Lower leg skin (tissue), 4 donors: Measurements from ENCODE around the gene DUSP2. TPM values are rescaled to one million over a fixed set of nuclear protein-coding genes. Genes with fewer than 3 reads are reported as not detected.

ENCODE experiments used
- DNase-seq, 2 donors: peaks; one replicate each; pipeline ENCODE4 v3.0.0-alpha.2; 2019; ENCODE audit warnings: low spot score in 2 of 2
- H3K4me3 ChIP-seq: fragments of 200-600 bp; sonication (generic); 2 replicates; pipeline ENCODE4 v1.5.1; 2017; ENCODE audit warnings: mild to moderate bottlenecking, low read depth; ENCODE audit not compliant: poor library complexity, severe bottlenecking
- POLR2A ChIP-seq, 2 donors: fragments of 450-650 bp; IDR thresholded peaks; one replicate each; pipeline ENCODE4 v1.6.1; 2016 to 2017; ENCODE audit warnings: antibody characterized with exemption in 2 of 2, mild to moderate bottlenecking in 1 of 2, moderate library complexity in 1 of 2
- WGBS, 2 donors: methylation state at CpG; one replicate each; pipeline ENCODE4 v1.1.5; 2018; 5-methylcytosine and 5-hydroxymethylcytosine counted together
- intact Hi-C: fragments of 100-400 bp; cut with DNase I; formaldehyde crosslinking; loops from one replicate; pipeline ENCODE4 v1.15.0; 2023; ENCODE audit warnings: low total_unique reads
- total RNA-seq, 4 donors: library from RNA; depleted of rRNA; stranded (reverse); fragments of >200 nt; gene quantifications; one replicate each; pipeline ENCODE4 v1.1.0, GENCODE V29; 2016
- TF ChIP-seq, protein P1 (sequence below), 3 donors: fragments of 450-650 bp; IDR thresholded peaks; one replicate each; pipeline ENCODE4 v1.5.1; 2016; ENCODE audit warnings: antibody characterized with exemption in 3 of 3, mild to moderate bottlenecking in 3 of 3, moderate library complexity in 2 of 3

The DUSP2 gene
- total RNA-seq, 4 donors from 2014 or later = 39.3 to 57.0 (median 48.8) TPM

GRCh38 chr2:96150791-96151594 is 5.8 kb upstream of the DUSP2 start:
- TF ChIP-seq, protein P1, sequence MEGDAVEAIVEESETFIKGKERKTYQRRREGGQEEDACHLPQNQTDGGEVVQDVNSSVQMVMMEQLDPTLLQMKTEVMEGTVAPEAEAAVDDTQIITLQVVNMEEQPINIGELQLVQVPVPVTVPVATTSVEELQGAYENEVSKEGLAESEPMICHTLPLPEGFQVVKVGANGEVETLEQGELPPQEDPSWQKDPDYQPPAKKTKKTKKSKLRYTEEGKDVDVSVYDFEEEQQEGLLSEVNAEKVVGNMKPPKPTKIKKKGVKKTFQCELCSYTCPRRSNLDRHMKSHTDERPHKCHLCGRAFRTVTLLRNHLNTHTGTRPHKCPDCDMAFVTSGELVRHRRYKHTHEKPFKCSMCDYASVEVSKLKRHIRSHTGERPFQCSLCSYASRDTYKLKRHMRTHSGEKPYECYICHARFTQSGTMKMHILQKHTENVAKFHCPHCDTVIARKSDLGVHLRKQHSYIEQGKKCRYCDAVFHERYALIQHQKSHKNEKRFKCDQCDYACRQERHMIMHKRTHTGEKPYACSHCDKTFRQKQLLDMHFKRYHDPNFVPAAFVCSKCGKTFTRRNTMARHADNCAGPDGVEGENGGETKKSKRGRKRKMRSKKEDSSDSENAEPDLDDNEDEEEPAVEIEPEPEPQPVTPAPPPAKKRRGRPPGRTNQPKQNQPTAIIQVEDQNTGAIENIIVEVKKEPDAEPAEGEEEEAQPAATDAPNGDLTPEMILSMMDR (IDR thresholded peaks at IDR 0.05) = no peak
- TF ChIP-seq POLR2A (IDR thresholded peaks at IDR 0.05) = no peak
- intact Hi-C loops = no loop called here
- DNase-seq = no peak
- H3K4me3 ChIP-seq = no peak overlapping the region
- WGBS, 2 donors = 89 to 91% methylated on average over 14 of the region's 14 CpGs

- no peak for TF ChIP-seq POLR2A (IDR thresholded peaks at IDR 0.05)
- TF ChIP-seq, protein P1 (IDR thresholded peaks at IDR 0.05) = no peak
- H3K4me3 ChIP-seq = no peak overlapping the region
- intact Hi-C loops = no loop called here
- 84 to 86% methylated on average over 5 to 6 of the region's 6 CpGs for WGBS, 2 donors
- no peak for DNase-seq
Observed at GRCh38 chr2:96150007-96150640, 4.9 kb upstream of the DUSP2 start.

GRCh38 chr2:96148410-96149217 is 3.4 kb upstream of the DUSP2 start:
- peak; percentile 79 to 96 for DNase-seq
- intact Hi-C loops = no loop called here
- TF ChIP-seq POLR2A (IDR thresholded peaks at IDR 0.05) = no peak
- TF ChIP-seq, protein P1 (IDR thresholded peaks at IDR 0.05) = no peak
- WGBS, 2 donors = 32 to 42% methylated on average over 20 to 28 of the region's 29 CpGs
- no peak overlapping the region for H3K4me3 ChIP-seq

DNA sequence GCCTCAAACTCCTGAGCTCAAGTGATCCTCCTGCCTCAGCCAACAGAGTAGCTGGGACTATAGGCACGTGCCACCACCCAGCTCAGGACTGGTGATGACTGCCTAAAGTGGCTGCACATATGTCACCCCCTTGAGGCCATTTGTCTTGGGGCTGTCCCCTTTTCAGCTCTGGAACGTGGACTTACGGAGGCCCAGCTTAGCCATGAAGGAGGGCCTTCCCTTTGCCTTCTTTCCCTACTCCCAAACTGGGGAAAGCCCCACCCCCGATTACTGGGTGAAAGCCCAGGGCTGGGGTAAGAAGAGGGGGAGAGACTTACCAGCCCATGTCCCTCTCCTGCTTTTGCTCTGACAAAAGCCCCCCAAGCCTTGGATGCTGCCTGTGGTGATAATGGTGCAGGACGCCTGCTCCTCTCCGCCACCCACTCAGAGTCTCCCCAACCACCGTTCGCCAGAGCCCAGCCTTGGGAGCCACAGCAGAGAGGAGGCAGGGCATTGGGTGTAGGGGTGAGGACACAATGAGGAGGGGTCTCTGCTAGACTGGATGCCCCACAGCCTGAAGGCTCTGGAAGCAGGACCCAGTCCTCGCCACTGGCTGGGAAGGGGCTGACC is 2.5 kb upstream of the DUSP2 start:
- 69 to 78% methylated on average over 7 to 9 of the region's 9 CpGs for WGBS, 2 donors
- intact Hi-C loops = no loop called here
- no peak for DNase-seq
- no peak for TF ChIP-seq POLR2A (IDR thresholded peaks at IDR 0.05)
- TF ChIP-seq, protein P1 (IDR thresholded peaks at IDR 0.05) = no peak
- H3K4me3 ChIP-seq = no peak overlapping the region

- intact Hi-C loops = no loop called here
- 63 to 70% methylated on average over 7 to 9 of the region's 9 CpGs for WGBS, 2 donors
- TF ChIP-seq, protein P1 (IDR thresholded peaks at IDR 0.05) = no peak
- DNase-seq = no peak
- no peak overlapping the region for H3K4me3 ChIP-seq
Observed at GRCh38 chr2:96146881-96147592, 1.8 kb upstream of the DUSP2 start.
